KMS-11 (cell line): ENCODE data around the gene FOXD2.

Source experiments
- H2AFZ ChIP-seq: fragments of 200-600 bp; sonication (generic); 2 replicates; pipeline ENCODE4 v1.6.1; 2016; ENCODE audit warnings: antibody characterized with exemption, mixed run types, low read depth
- H3K27ac ChIP-seq: fragments of 200-600 bp; sonication (generic); 2 replicates; pipeline ENCODE4 v1.6.1; 2016; ENCODE audit warnings: mild to moderate bottlenecking, mixed run types
- H3K27me3 ChIP-seq: fragments of 200-600 bp; sonication (generic); 2 replicates; pipeline ENCODE4 v1.6.1; 2017; ENCODE audit warnings: mild to moderate bottlenecking, low read depth, mixed run types, moderate library complexity; ENCODE audit not compliant: insufficient read depth
- H3K36me3 ChIP-seq: fragments of 200-600 bp; sonication (generic); 2 replicates; pipeline ENCODE4 v1.6.1; 2017; ENCODE audit warnings: mild to moderate bottlenecking, mixed run types; ENCODE audit not compliant: insufficient read depth
- H3K4me1 ChIP-seq: fragments of 200-600 bp; sonication (generic); 2 replicates; pipeline ENCODE4 v1.6.1; 2016; ENCODE audit warnings: mild to moderate bottlenecking, low read depth, mixed run types; ENCODE audit not compliant: poor library complexity, severe bottlenecking
- H3K4me2 ChIP-seq: fragments of 200-600 bp; sonication (generic); 2 replicates; pipeline ENCODE4 v1.7.0; 2016; ENCODE audit warnings: mild to moderate bottlenecking, mixed run types
- H3K4me3 ChIP-seq: fragments of 200-600 bp; sonication (generic); IDR thresholded peaks from 2 replicates; pipeline ENCODE4 v1.6.1; 2017; ENCODE audit warnings: low read depth, low read length, mixed read lengths; ENCODE audit not compliant: insufficient read depth
- H3K79me2 ChIP-seq: fragments of 200-600 bp; sonication (generic); 2 replicates; pipeline ENCODE4 v1.6.1; 2016; ENCODE audit warnings: low read depth, mixed run types; ENCODE audit not compliant: insufficient read depth
- H3K9ac ChIP-seq: fragments of 200-600 bp; sonication (generic); 2 replicates; pipeline ENCODE4 v1.6.1; 2016; ENCODE audit warnings: mild to moderate bottlenecking, mixed run types
- H4K20me1 ChIP-seq: fragments of 200-600 bp; sonication (generic); 2 replicates; pipeline ENCODE4 v1.6.1; 2016; ENCODE audit warnings: mild to moderate bottlenecking, mixed run types; ENCODE audit not compliant: insufficient read depth
- TF ChIP-seq, protein P1 (sequence below): fragments of 200-600 bp; sonication (generic); conservative IDR thresholded peaks from 2 replicates; pipeline ENCODE4 v1.6.1; 2017; ENCODE audit warnings: low read depth, mild to moderate bottlenecking, antibody characterized with exemption, low read length, moderate library complexity, mixed read lengths

FOXD2 gene

DNA sequence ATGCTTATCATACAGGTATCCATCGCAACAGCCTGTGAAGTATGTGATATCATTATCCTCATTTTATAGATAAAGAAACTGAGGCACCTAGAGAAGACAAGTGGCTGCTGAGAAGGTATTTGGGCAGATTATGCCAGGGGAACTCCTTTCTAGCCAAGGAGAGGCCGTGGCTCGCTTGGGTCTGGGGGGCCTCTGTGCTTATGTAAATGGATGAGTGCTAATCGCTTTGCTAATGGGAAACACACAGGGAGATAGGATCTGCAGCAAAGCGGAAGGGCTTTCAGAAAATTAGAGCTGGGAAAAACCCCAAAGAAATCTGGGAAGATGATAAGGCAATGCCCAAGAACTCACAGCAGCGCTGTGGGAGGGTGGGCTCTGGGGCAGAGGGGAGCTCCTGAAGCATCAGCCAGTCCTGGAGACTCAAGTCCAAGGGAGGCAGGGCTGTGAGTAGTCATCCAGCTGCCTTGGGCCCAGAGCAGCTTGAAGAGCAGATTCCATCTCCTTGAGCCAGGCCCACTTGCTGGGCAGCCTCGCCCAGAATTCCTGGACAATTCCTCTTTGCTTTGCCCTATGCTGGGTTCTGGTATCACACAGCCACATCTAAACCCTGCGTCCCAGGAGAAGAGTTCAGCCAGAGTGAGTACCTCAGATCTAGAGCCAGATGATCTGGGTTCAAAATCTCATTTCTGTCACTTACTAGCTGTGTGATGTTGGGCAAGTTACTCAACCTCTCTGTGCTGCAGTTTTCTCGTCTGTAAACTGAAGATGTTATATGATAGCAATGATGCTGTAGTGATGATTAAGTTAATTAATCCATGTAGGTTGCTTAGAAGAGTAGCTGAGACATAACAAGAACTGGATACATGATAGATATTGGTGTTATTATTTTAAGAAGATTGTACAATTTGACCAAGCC lies 36.7 kb downstream of the FOXD2 start:
- H3K4me1 ChIP-seq: no peaks in the 10 kb centered on the region

DNA sequence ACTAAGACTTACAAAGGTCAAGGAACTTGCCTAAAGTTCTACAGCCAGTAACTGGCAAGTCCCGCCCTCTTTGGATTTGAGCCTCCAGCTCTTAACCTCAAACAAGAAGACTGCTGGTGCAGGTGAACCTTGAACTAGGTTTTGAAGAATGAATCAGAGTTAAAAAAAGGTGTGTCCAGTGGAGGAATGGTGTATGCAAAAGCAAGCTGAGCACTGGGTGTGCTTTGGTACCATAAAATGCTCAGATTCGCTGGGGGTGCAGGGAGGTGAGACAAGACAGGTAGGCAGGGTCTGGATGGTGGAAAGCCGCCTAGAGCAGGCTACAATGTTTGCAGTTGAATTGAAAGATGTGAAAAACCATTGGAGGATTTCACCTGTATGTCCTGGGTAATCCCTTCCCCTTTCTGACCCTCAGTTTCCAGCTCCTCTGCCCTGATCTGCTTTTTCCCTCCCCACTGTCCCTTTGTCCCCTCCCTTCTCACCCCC lies 39.8 kb downstream of the FOXD2 start:
- Histone ChIP-seq H3K4me3 (no peak overlapping the region), H3K27me3 (no peaks in the 10 kb centered on the region), H2AFZ (no peak overlapping the region), H3K79me2 (no peaks in the 10 kb centered on the region), H4K20me1 (no peaks in the 10 kb centered on the region), H3K9ac (no peak overlapping the region), H3K36me3 (no peaks in the 10 kb centered on the region), H3K27ac (no peak overlapping the region), H3K4me2 (no peak overlapping the region), H3K4me1 (no peaks in the 10 kb centered on the region)
- TF ChIP-seq, protein P1, sequence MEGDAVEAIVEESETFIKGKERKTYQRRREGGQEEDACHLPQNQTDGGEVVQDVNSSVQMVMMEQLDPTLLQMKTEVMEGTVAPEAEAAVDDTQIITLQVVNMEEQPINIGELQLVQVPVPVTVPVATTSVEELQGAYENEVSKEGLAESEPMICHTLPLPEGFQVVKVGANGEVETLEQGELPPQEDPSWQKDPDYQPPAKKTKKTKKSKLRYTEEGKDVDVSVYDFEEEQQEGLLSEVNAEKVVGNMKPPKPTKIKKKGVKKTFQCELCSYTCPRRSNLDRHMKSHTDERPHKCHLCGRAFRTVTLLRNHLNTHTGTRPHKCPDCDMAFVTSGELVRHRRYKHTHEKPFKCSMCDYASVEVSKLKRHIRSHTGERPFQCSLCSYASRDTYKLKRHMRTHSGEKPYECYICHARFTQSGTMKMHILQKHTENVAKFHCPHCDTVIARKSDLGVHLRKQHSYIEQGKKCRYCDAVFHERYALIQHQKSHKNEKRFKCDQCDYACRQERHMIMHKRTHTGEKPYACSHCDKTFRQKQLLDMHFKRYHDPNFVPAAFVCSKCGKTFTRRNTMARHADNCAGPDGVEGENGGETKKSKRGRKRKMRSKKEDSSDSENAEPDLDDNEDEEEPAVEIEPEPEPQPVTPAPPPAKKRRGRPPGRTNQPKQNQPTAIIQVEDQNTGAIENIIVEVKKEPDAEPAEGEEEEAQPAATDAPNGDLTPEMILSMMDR: no peak

More for the DNA sequence above, 36.7 kb downstream of the FOXD2 start:
- no peak overlapping the region for H2AFZ ChIP-seq
- H3K4me2 ChIP-seq: no peak overlapping the region
- no peaks in the 10 kb centered on the region for H3K27me3 ChIP-seq
- no peaks in the 10 kb centered on the region for H3K79me2 ChIP-seq
- no peak overlapping the region for H3K4me3 ChIP-seq
- no peaks in the 10 kb centered on the region for H4K20me1 ChIP-seq
- H3K9ac ChIP-seq: no peak overlapping the region
- no peak overlapping the region for H3K27ac ChIP-seq
- TF ChIP-seq, protein P1: no peak
- H3K36me3 ChIP-seq: no peaks in the 10 kb centered on the region

DNA sequence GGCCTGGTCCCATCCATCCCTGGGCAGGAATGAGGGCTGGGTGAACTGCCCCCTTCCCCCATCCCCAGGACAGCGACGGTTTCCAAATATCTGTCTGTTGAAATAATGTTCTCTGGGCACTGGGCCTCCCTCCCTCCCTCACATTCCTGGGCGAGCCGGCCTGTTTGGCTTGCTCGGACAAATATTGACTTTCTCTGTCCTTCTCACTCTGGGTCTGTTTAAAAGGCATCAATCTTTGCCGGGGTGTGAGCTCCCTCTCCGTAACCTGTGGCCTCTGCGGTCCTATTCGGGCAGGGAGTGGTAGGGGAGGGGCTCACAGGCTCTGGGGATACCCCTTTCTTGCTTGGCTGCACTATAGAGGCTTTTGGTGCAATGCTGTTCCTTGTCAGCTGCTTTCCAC lies 40.2 kb downstream of the FOXD2 start:
- H3K4me2 ChIP-seq: no peak overlapping the region
- H3K27ac ChIP-seq: no peak overlapping the region
- H3K79me2 ChIP-seq: no peaks in the 10 kb centered on the region
- H4K20me1 ChIP-seq: no peaks in the 10 kb centered on the region
- H3K4me3 ChIP-seq: no peak overlapping the region
- H3K9ac ChIP-seq: no peak overlapping the region
- H3K4me1 ChIP-seq: no peaks in the 10 kb centered on the region
- no peaks in the 10 kb centered on the region for H3K27me3 ChIP-seq
- H2AFZ ChIP-seq: no peak overlapping the region
- TF ChIP-seq, protein P1: no peak
- H3K36me3 ChIP-seq: no peaks in the 10 kb centered on the region

DNA sequence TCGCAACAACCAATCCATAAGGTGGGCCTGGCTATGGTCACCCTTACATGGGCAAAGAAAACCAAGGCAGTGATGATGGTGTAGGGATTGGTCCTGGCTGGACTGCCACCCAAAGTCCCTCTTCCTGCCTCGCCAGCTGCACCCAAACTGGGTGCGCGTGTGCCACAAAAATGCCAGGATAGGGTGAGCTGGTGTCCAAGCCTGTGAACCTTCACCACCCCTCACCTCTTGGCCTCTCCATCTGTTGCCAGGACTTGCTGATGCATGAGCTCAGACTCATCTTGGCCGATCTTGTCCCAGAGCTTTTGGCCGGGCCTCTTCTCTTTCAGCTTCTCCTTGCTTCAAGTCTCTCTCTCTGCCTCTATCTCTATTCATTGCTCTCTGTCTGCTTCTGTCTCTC lies 41.8 kb downstream of the FOXD2 start:
- TF ChIP-seq, protein P1: no peak
- no peaks in the 10 kb centered on the region for H3K4me1 ChIP-seq
- H3K79me2 ChIP-seq: no peaks in the 10 kb centered on the region
- no peak overlapping the region for H3K9ac ChIP-seq
- H3K4me2 ChIP-seq: no peak overlapping the region
- H3K4me3 ChIP-seq: no peak overlapping the region
- H3K36me3 ChIP-seq: no peaks in the 10 kb centered on the region
- no peaks in the 10 kb centered on the region for H4K20me1 ChIP-seq
- H2AFZ ChIP-seq: no peak overlapping the region
- no peak overlapping the region for H3K27ac ChIP-seq
- no peaks in the 10 kb centered on the region for H3K27me3 ChIP-seq
